NB4 (cell line): Measurements from ENCODE around the gene TGFBR2.

Experiments used
- CTCF ChIP-seq: IDR thresholded peaks from one replicate; pipeline ENCODE4 v1.5.1; 2012; ENCODE audit warnings: low read depth, low read length
- MAX ChIP-seq: IDR thresholded peaks from 2 replicates; pipeline ENCODE4 v1.6.1; 2011; ENCODE audit warnings: low read depth, low read length
- POLR2A ChIP-seq: IDR thresholded peaks from 2 replicates; pipeline ENCODE4 v1.6.1; 2011; ENCODE audit warnings: mild to moderate bottlenecking; ENCODE audit not compliant: insufficient read length; ENCODE audit errors: extremely low read depth

- TF ChIP-seq POLR2A (no peak), CTCF (no peak), MAX (no peak)
Observed at GRCh38 chr3:30730967-30731366, 124.6 kb downstream of the TGFBR2 start.
